Measurements from ENCODE around the gene RAB10. TPM values are rescaled to one million over a fixed set of nuclear protein-coding genes. Genes with fewer than 3 reads are reported as not detected.

Gene RAB10
- total RNA-seq, 1 experiment from 2014 or later, result 167 TPM

DNA sequence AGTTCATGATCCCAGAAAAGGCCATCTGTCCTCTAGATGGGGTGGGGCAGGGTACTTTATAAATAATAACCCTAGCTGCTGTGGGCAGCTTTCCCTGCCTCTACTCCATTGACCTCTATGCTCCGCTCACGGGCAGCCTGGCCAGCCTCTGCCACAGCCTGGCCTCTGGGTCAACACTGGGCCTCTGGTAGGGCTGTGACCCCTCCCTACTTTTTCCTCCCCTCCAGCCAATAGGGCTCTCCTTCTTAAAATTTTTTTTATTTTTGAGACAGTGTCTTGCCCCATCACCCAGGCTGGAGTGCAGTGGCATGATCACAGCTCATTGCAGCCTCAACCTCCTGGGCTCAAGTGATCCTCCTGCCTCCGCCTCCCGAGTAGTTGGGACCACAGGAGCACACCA lies 134.9 kb downstream of the RAB10 start:
- no peaks in the 10 kb centered on the region for H3K27me3 ChIP-seq (ENCODE audit: insufficient read depth, low read length)
- POLR2A ChIA-PET, result no interaction called here
- CTCF ChIA-PET, result interaction anchor here (0.7 kb wide), 1 partner anchor 294 kb away, joined by 3 read pairs; no protein-coding TSS in a partner anchor

GRCh38 chr2:26169226-26169625 lies 135.3 kb downstream of the RAB10 start:
- CTCF ChIA-PET, result no interaction called here
- TF ChIP-seq SIN3A (IDR thresholded peaks at IDR 0.05; ENCODE audit: low read depth) (no peak), POLR2AphosphoS5 (IDR thresholded peaks at IDR 0.05; ENCODE audit: low read depth, low read length) (no peak), JUND (IDR thresholded peaks at IDR 0.05) (no peak), SP1 (IDR thresholded peaks at IDR 0.05; ENCODE audit: low read depth) (no peak), CEBPB (IDR thresholded peaks at IDR 0.05; ENCODE audit: low read depth) (no peak), YY1 (IDR thresholded peaks at IDR 0.05; ENCODE audit: extremely low read depth, insufficient replicate concordance, low read depth, low read length) (no peak), EZH2phosphoT487 (IDR thresholded peaks at IDR 0.05; ENCODE audit: borderline replicate concordance) (no peak), REST (IDR thresholded peaks at IDR 0.05; ENCODE audit: low read depth) (no peak), ZNF274 (IDR thresholded peaks at IDR 0.05; ENCODE audit: low read depth, low read length) (no peak)
- TF ChIP-seq, protein P1, sequence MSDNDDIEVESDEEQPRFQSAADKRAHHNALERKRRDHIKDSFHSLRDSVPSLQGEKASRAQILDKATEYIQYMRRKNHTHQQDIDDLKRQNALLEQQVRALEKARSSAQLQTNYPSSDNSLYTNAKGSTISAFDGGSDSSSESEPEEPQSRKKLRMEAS (IDR thresholded peaks at IDR 0.05), result no peak

More for the DNA sequence above, 134.9 kb downstream of the RAB10 start:
- Histone ChIP-seq H3K9me3 (ENCODE audit: control insufficient read depth in 1 of 2, insufficient read depth in 1 of 2, low read depth in 1 of 2, low read length in 2 of 2) (no peaks in the 10 kb centered on the region), H3K27ac (ENCODE audit: low read depth, low read length) (no peak overlapping the region), H3K4me3 (replicated peaks in 1 of 2; ENCODE audit: low read depth in 1 of 2, low read length in 2 of 2) (no peak overlapping the region), H3K4me2 (ENCODE audit: low read length) (no peak overlapping the region), H4K20me1 (ENCODE audit: insufficient read depth) (no peaks in the 10 kb centered on the region), H3K36me3 (ENCODE audit: control insufficient read depth in 1 of 2, insufficient read depth in 2 of 2, low read length in 2 of 2) (no peaks in the 10 kb centered on the region), H3K9me2 (ENCODE audit: insufficient read depth) (no peaks in the 10 kb centered on the region), H3K79me2 (ENCODE audit: insufficient read depth, low read length) (no peaks in the 10 kb centered on the region), H2AFZ (ENCODE audit: low read depth, low read length, poor library complexity, severe bottlenecking) (no peak overlapping the region), H3K4me1 (ENCODE audit: control insufficient read depth in 1 of 2, insufficient read depth in 2 of 2, low read length in 2 of 2) (peaks cover 0 to 9% of the 10 kb centered on the region in 2 experiments; a peak in 1 of 4 replicates), H3K9ac (ENCODE audit: low read length) (no peak overlapping the region)
- TF ChIP-seq ZNF274 (IDR thresholded peaks at IDR 0.05; ENCODE audit: low read depth, low read length) (no peak), TCF7L2 (IDR thresholded peaks at IDR 0.05; ENCODE audit: borderline replicate concordance, extremely low read depth, insufficient read depth, insufficient read length) (no peak), JUND (IDR thresholded peaks at IDR 0.05) (no peak), CTCF (IDR thresholded peaks at IDR 0.05 in 2 of 3, conservative IDR thresholded peaks at IDR 0.05 in 1 of 3; ENCODE audit: borderline replicate concordance in 1 of 3, insufficient read depth in 1 of 3, low read depth in 2 of 3, low read length in 2 of 3) (no peak)
- RAD21 ChIA-PET (ENCODE audit: low non-redundant PET in 1 of 2, low total read pairs in 2 of 2, uncharacterized antibody in 2 of 2, unreplicated experiment in 2 of 2), result no interaction called here
- DNase-seq (ENCODE audit: low read depth, low spot score) (no peak), ATAC-seq (no peak)
- BruUV-seq (replicated peaks), result no TSS peak
- intact Hi-C loops (cut with micrococcal nuclease), result no loop called here

More at GRCh38 chr2:26169226-26169625, 135.3 kb downstream of the RAB10 start:
- ChIA-PET RAD21 (ENCODE audit: low non-redundant PET in 1 of 2, low total read pairs in 2 of 2, uncharacterized antibody in 2 of 2, unreplicated experiment in 2 of 2) (no interaction called here), POLR2A (no interaction called here)
- intact Hi-C loops (cut with micrococcal nuclease), result no loop called here
- Histone ChIP-seq H2AFZ (ENCODE audit: low read depth, low read length, poor library complexity, severe bottlenecking) (no peak overlapping the region), H3K79me2 (ENCODE audit: insufficient read depth, low read length) (peaks cover under 1% of the 10 kb centered on the region; the same call in 1 of the 2 replicates), H3K4me1 (ENCODE audit: control insufficient read depth in 1 of 2, insufficient read depth in 2 of 2, low read length in 2 of 2) (peaks cover 0 to 12% of the 10 kb centered on the region in 2 experiments; a peak in 1 of 4 replicates), H3K4me2 (ENCODE audit: low read length) (no peak overlapping the region), H3K9ac (ENCODE audit: low read length) (no peak overlapping the region), H3K4me3 (replicated peaks in 1 of 2; ENCODE audit: low read depth in 1 of 2, low read length in 2 of 2) (no peak overlapping the region), H3K9me2 (ENCODE audit: insufficient read depth) (no peaks in the 10 kb centered on the region), H3K27ac (ENCODE audit: low read depth, low read length) (no peak overlapping the region), H3K36me3 (ENCODE audit: control insufficient read depth in 1 of 2, insufficient read depth in 2 of 2, low read length in 2 of 2) (no peaks in the 10 kb centered on the region), H3K9me3 (ENCODE audit: control insufficient read depth in 1 of 2, insufficient read depth in 1 of 2, low read depth in 1 of 2, low read length in 2 of 2) (no peaks in the 10 kb centered on the region), H4K20me1 (ENCODE audit: insufficient read depth) (no peaks in the 10 kb centered on the region), H3K27me3 (ENCODE audit: insufficient read depth, low read length) (no peaks in the 10 kb centered on the region)
- DNase-seq (ENCODE audit: low read depth, low spot score) (no peak), ATAC-seq (no peak)
- BruUV-seq (replicated peaks), result no TSS peak

Data from HCT116 (cell line).